Mesenteric fat pad (tissue), 1 donor: Measurements from ENCODE around the gene CFAP46. TPM values are rescaled to one million over a fixed set of nuclear protein-coding genes. Genes with fewer than 3 reads are reported as not detected.
"Not testable (repeated sequence)": the region's sequence is repeated elsewhere in the genome, so short reads cannot be mapped to it uniquely, and the experiment has no call there.

Source experiments
- DNase-seq: peaks from one replicate; pipeline ENCODE4 v3.0.0-alpha.2; 2020; ENCODE audit warnings: low spot score
- total RNA-seq: library from RNA; stranded (reverse); fragmentation: NEBNext Ultra II Directional; extraction: Animal tissue kit (Norgen Biotek cat#: 25700); gene quantifications from one replicate; pipeline ENCODE4 v1.2.1, GENCODE V29; 2021
- donor health status: DM: yes; HTN: yes; CAD: no.

The CFAP46 gene
- total RNA-seq, 1 donor from 2014 or later = not detected

- DNase-seq = no peak
Measured at GRCh38 chr10:132793213-132793612, 149.2 kb downstream of the CFAP46 start.

GRCh38 chr10:132792796-132793195 is 149.6 kb downstream of the CFAP46 start:
- DNase-seq = no peak

GRCh38 chr10:132792099-132792498 is 150.3 kb downstream of the CFAP46 start:
- DNase-seq = not testable (repeated sequence)

GRCh38 chr10:132790934-132791829 is 151.2 kb downstream of the CFAP46 start:
- no peak for DNase-seq

- no peak for DNase-seq
Measured at GRCh38 chr10:132790470-132790869, 151.9 kb downstream of the CFAP46 start.

GRCh38 chr10:132789659-132790148 is 152.7 kb downstream of the CFAP46 start:
- no peak for DNase-seq

- no peak for DNase-seq
Measured at GRCh38 chr10:132788831-132789219, 153.5 kb downstream of the CFAP46 start.

GRCh38 chr10:132788180-132788830 is 154.1 kb downstream of the CFAP46 start:
- no peak for DNase-seq

- no peak for DNase-seq
Measured at GRCh38 chr10:132787495-132788179, 154.7 kb downstream of the CFAP46 start.

- DNase-seq = no peak
Measured at GRCh38 chr10:132786884-132787494, 155.4 kb downstream of the CFAP46 start.

GRCh38 chr10:132786476-132786883 is 155.9 kb downstream of the CFAP46 start:
- DNase-seq = no peak

- DNase-seq = no peak
Measured at GRCh38 chr10:132785723-132786475, 156.5 kb downstream of the CFAP46 start, which contains the start of gene NKX6-2. TSS of gene NKX6-2 (minus strand) at chr10:132786147. CDS start at chr10:132785948, 199 bp downstream.

GRCh38 chr10:132784866-132785722 is 157.3 kb downstream of the CFAP46 start:
- no peak for DNase-seq

GRCh38 chr10:132783940-132784865 is 158.2 kb downstream of the CFAP46 start:
- DNase-seq = no peak

GRCh38 chr10:132783165-132783939 is 159.0 kb downstream of the CFAP46 start:
- no peak for DNase-seq

- no peak for DNase-seq
Measured at GRCh38 chr10:132781556-132781955, 160.8 kb downstream of the CFAP46 start.

- DNase-seq = no peak
Measured at GRCh38 chr10:132780356-132780755, 162.0 kb downstream of the CFAP46 start.
